ENCODE measurements around the gene REXO1.

Gene REXO1

DNA sequence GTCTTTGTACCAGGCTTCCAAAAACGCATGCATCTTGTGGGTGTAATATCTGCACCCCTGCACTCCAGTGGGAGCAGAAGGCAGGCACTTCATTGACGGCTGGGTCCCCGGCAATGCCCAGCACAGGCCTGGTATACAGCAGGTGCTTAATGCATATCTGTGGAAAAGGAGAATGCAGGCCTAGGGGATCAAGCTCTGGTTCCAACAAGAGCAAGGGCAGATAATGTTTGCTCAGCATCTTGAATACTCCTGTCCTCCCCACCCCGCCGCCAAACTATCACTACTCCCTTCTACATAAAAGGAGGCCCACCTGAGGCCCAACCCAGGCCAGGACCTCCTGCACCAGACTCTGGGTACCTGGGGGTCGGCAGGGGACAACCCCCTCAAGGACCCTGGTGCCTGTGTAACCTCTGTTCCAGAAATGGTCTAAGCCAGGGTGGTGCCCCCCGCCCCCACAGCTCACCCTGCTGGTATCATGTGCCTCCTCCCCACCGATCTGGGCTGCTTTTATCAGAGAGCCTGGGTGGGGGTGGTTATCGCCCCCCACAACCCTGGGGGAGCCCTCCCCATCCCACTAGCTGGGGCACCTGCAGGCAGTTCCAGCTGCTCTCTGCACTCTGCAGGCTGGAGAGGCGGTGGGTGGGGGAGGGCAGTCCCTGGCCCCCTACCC is 10.3 kb upstream of the REXO1 start:
- H3K27ac ChIP-seq: peak overlapping the region; percentile 98
- TF ChIP-seq, protein P1, sequence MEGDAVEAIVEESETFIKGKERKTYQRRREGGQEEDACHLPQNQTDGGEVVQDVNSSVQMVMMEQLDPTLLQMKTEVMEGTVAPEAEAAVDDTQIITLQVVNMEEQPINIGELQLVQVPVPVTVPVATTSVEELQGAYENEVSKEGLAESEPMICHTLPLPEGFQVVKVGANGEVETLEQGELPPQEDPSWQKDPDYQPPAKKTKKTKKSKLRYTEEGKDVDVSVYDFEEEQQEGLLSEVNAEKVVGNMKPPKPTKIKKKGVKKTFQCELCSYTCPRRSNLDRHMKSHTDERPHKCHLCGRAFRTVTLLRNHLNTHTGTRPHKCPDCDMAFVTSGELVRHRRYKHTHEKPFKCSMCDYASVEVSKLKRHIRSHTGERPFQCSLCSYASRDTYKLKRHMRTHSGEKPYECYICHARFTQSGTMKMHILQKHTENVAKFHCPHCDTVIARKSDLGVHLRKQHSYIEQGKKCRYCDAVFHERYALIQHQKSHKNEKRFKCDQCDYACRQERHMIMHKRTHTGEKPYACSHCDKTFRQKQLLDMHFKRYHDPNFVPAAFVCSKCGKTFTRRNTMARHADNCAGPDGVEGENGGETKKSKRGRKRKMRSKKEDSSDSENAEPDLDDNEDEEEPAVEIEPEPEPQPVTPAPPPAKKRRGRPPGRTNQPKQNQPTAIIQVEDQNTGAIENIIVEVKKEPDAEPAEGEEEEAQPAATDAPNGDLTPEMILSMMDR (conservative IDR thresholded peaks at IDR 0.05; ENCODE audit: low read depth): no peak
- ChIA-PET CTCF (interaction anchor here (1.1 kb wide), 1 partner anchor 72 kb away, joined by 5 read pairs; no protein-coding TSS in a partner anchor), POLR2A (ENCODE audit: low non-redundant PET) (interaction anchor here (0.7 kb wide), 1 partner anchor 11 kb away, joined by 5 read pairs; no protein-coding TSS in a partner anchor)
- DNase-seq (ENCODE audit: low spot score): no peak

DNA sequence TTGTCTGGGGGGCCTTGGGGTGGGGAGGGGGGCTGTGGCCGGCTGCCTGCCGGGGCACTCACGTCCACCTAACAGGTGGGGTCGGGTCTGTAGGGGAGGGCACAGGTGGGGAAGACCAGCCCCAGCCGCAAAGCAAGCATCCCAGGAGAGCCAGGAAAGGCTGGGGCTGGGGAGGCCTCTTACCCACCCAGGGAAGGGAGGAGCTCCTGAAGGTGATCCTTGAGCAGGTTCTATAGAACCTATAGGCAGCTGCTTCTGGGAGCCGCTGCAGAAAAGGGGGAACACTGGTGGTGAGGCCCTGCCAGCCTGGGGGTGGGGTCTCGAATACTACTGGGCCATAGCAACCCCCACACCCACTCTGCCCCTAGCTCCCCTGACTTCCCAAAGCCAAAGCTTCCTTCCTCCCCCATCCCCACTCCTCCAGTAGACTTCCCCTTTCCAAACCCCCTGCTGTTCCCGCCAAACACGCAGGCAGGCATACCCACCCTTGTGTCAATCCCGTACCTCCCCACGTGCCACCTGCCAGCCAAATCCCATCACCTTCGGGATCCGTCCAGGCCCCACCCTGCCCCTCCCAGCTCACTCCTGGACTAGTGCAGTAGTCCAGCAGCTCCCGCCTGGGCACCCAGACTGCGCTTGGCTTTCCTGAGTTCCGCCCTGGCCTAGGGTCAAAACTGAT is 9.5 kb upstream of the REXO1 start:
- ChIA-PET POLR2A (ENCODE audit: low non-redundant PET) (interaction anchor here (0.5 to 0.8 kb wide), 5 partner anchors 12 to 1831 kb away, joined by 3 to 9 read pairs (median 5); partner anchors contain the start of gene REEP6), CTCF (interaction anchor here (1.0 to 1.2 kb wide), 3 partner anchors 9 to 185 kb away, joined by 3 to 5 read pairs (median 5); no protein-coding TSS in a partner anchor)
- H3K27ac ChIP-seq: peak overlapping the region; percentile 98
- TF ChIP-seq, protein P1 (conservative IDR thresholded peaks at IDR 0.05; ENCODE audit: low read depth): no peak
- DNase-seq (ENCODE audit: low spot score): no peak

DNA sequence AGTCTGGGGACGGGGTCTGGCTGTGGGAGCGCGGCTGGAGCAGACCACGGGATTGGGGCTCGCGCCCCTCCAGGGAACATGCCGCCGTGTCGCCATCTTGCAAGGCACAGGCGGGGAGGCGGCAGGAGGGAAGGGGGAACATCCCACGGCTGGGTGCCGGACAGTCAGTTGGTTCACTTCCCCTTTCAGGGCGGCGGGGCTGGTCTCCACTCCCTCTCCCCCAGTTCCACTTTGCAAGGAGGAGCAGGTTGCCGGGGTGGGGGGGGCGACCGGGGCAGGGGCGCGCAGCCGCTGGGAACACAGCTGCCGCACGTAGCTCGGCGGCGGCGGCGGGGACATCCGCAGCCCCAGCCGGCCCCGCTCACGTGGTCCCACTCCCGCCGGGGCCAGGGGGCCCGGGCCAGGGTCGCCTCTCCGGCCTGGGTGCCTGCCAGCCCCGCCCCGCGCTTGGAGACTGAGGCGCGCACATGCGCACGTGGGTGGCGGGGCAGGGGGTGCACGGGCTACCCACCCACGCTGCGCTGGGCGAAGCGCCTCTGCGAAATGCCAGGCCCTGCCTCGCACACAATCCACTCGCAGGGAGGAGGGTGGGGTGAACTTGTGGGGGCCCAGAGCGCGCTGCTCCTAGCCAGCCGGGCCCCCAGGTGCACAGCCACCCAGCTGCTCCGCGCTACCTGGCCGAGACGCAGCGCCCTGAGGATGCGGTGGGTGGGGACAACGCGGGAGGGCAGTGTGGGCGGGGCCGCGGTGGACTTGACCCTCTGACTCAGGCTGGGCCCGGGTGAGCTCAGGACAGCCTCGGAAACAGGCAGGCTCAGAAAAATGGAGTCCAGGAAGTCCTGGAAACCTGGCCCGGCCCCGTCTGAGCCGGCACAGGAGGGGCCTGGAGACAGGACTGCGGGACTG is 8.7 kb upstream of the REXO1 start:
- CTCF ChIA-PET: interaction anchor here (0.6 to 1.2 kb wide), 3 partner anchors 8 to 195 kb away, joined by 3 to 5 read pairs (median 3); no protein-coding TSS in a partner anchor
- TF ChIP-seq, protein P1 (conservative IDR thresholded peaks at IDR 0.05; ENCODE audit: low read depth): no peak
- peak overlapping the region; percentile 98 for H3K27ac ChIP-seq
- POLR2A ChIA-PET (ENCODE audit: low non-redundant PET): interaction anchor here (0.6 to 0.8 kb wide), 3 partner anchors 18 to 1831 kb away, joined by 3 to 5 read pairs (median 5); partner anchors contain the start of gene REEP6
- peak; percentile 86 for DNase-seq (ENCODE audit: low spot score)

DNA sequence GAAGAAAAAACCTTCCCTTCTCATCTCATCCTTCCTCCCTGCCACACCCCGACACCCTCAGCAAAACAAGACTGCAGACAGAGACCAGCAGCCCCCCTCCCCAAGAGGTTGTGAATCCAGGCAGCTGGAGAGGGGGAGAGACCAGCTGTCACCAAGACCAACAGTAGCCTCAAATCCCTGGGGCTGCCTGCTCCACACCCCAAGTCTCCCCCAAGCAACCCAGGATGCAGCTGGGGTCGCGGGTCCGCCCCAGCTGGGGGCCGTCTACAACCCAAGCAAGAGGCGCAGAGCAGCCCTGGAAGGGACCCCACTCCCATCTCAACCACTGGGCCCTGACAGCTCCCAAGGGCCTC is 8.0 kb upstream of the REXO1 start:
- ChIA-PET POLR2A (ENCODE audit: low non-redundant PET) (no interaction called here), CTCF (interaction anchor here (0.6 kb wide), 1 partner anchor 196 kb away, joined by 3 read pairs; no protein-coding TSS in a partner anchor)

DNA sequence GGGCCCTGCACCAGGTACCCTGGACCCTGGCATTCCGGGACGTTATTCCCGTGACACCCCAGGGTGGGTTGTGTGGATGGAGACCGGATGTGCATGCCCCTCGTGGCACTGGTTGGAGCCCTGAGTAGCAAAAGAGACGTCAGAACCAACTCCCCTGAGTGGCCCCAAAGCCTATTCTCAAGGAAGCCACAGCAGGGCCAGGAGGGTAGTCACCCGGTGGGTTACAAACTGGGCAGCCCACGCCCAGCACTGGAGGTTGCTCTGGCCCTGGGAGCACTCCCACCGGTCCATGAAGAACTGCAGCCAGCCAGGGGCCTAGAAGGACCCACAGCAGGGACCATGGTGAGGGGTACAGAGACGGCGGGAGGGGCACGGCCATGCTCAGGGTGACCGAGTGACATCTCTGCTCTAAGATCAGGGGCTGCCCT is 7.6 kb upstream of the REXO1 start:
- no peak for DNase-seq (ENCODE audit: low spot score)
- ChIA-PET POLR2A (ENCODE audit: low non-redundant PET) (no interaction called here), CTCF (no interaction called here)
- peak overlapping the region; percentile 98 for H3K27ac ChIP-seq
- TF ChIP-seq, protein P1 (conservative IDR thresholded peaks at IDR 0.05; ENCODE audit: low read depth): no peak

More for the DNA sequence above, 8.0 kb upstream of the REXO1 start:
- peak overlapping the region; percentile 98 for H3K27ac ChIP-seq
- TF ChIP-seq, protein P1 (conservative IDR thresholded peaks at IDR 0.05; ENCODE audit: low read depth): no peak
- no peak for DNase-seq (ENCODE audit: low spot score)

All from RWPE1 (cell line).